ENCODE measurements around the gene PLEKHG5.

Gene PLEKHG5

DNA sequence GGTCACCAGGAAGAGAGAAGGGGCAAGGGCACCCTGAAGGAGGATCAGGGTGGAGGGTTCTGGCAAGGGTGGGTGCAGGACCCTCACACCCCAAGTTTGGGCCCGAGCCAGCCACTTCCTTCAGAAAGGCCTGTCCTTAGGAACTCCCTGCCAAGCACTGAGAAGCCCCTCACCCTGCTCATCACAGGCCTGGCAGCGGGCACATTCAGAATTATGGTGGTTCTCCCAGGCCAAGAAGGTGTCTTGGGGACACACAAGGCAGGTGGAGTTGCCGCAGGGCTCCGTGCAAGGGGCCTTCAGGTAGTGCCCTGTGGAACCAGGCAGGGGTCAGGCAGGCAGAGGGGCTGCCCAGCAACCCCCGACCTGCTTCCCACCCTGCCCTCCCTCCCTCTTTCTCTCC, 26.6 kb downstream of the PLEKHG5 start:
- no peaks in the 10 kb centered on the region for H3K36me3 ChIP-seq (ENCODE audit: insufficient read depth, low read length)
- no peak overlapping the region for H3K27ac ChIP-seq (ENCODE audit: low read depth, low read length, poor library complexity, severe bottlenecking)
- no peak overlapping the region for H3K4me3 ChIP-seq (ENCODE audit: low read depth, low read length, poor library complexity, severe bottlenecking)
- no peaks in the 10 kb centered on the region for H3K9me3 ChIP-seq (ENCODE audit: low read length)
- H3F3A ChIP-seq (ENCODE audit: insufficient read depth, low read length) = no peaks in the 10 kb centered on the region
- TF ChIP-seq, protein P1, sequence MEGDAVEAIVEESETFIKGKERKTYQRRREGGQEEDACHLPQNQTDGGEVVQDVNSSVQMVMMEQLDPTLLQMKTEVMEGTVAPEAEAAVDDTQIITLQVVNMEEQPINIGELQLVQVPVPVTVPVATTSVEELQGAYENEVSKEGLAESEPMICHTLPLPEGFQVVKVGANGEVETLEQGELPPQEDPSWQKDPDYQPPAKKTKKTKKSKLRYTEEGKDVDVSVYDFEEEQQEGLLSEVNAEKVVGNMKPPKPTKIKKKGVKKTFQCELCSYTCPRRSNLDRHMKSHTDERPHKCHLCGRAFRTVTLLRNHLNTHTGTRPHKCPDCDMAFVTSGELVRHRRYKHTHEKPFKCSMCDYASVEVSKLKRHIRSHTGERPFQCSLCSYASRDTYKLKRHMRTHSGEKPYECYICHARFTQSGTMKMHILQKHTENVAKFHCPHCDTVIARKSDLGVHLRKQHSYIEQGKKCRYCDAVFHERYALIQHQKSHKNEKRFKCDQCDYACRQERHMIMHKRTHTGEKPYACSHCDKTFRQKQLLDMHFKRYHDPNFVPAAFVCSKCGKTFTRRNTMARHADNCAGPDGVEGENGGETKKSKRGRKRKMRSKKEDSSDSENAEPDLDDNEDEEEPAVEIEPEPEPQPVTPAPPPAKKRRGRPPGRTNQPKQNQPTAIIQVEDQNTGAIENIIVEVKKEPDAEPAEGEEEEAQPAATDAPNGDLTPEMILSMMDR (IDR thresholded peaks at IDR 0.05; ENCODE audit: low read length) = no peak
- TF ChIP-seq EZH2 (IDR thresholded peaks at IDR 0.05; ENCODE audit: borderline replicate concordance, low read length) = no peak
- H3K4me2 ChIP-seq (ENCODE audit: low read length) = no peak overlapping the region
- H3K79me2 ChIP-seq (ENCODE audit: insufficient read depth, low read length) = no peaks in the 10 kb centered on the region
- H3K9ac ChIP-seq (ENCODE audit: low read length) = no peak overlapping the region
- H3K9me2 ChIP-seq (ENCODE audit: low read depth, low read length) = no peaks in the 10 kb centered on the region
- no peaks in the 10 kb centered on the region for H4K20me1 ChIP-seq (ENCODE audit: insufficient read depth, low read length)
- no peak overlapping the region for H2AFZ ChIP-seq (ENCODE audit: low read length)
- 0 out of 2 replicates have a peak, but pooled peaks cover 20% of the 10 kb centered on the region for H3K27me3 ChIP-seq (ENCODE audit: insufficient read depth, low read length)
- H3K4me1 ChIP-seq (ENCODE audit: insufficient read depth, low read length, severe bottlenecking) = peaks cover 9% of the 10 kb centered on the region

DNA sequence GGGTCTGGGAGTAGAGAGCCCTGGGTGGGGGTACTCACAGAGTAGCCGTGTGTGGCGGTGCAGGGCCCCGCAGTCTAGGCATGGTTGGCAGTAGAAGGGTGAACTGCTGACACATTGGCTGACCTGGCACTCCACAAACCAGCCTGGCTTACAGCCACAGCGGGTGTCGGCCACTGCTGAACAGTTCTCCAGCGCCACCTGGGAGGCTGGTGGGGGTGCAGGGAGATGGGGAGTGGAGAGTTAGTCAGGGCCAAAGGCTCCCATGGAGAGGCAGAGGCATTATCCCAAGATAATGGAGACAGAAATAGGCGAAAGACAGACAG, 27.0 kb downstream of the PLEKHG5 start:
- Histone ChIP-seq H3K4me2 (ENCODE audit: low read length) (no peak overlapping the region), H3K9me3 (ENCODE audit: low read length) (no peaks in the 10 kb centered on the region), H3F3A (ENCODE audit: insufficient read depth, low read length) (no peaks in the 10 kb centered on the region), H2AFZ (ENCODE audit: low read length) (no peak overlapping the region), H3K27ac (ENCODE audit: low read depth, low read length, poor library complexity, severe bottlenecking) (no peak overlapping the region), H3K4me1 (ENCODE audit: insufficient read depth, low read length, severe bottlenecking) (peaks cover 11% of the 10 kb centered on the region), H4K20me1 (ENCODE audit: insufficient read depth, low read length) (no peaks in the 10 kb centered on the region), H3K79me2 (ENCODE audit: insufficient read depth, low read length) (no peaks in the 10 kb centered on the region), H3K36me3 (ENCODE audit: insufficient read depth, low read length) (no peaks in the 10 kb centered on the region), H3K9ac (ENCODE audit: low read length) (no peak overlapping the region), H3K27me3 (ENCODE audit: insufficient read depth, low read length) (0 out of 2 replicates have a peak, but pooled peaks cover 20% of the 10 kb centered on the region), H3K4me3 (ENCODE audit: low read depth, low read length, poor library complexity, severe bottlenecking) (no peak overlapping the region), H3K9me2 (ENCODE audit: low read depth, low read length) (no peaks in the 10 kb centered on the region)
- TF ChIP-seq, protein P1 (IDR thresholded peaks at IDR 0.05; ENCODE audit: low read length) = no peak; the same call in 1 of the 2 replicates
- no peak for TF ChIP-seq EZH2 (IDR thresholded peaks at IDR 0.05; ENCODE audit: borderline replicate concordance, low read length)

DNA sequence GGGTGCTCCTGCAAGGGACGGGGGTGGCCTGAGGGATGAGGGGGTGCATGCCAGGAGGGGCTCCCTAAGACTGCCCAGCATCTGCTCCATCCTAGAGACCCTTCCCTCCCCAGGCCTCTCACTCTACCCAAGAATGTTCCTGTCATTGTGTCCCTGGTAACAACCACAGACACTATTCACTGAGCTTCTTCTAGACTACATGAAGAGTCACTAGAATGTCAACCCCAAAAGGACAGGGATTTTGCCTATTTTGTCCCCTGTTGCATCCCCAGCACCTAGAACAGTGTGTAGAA, 28.4 kb downstream of the PLEKHG5 start:
- Histone ChIP-seq H4K20me1 (ENCODE audit: insufficient read depth, low read length) (no peaks in the 10 kb centered on the region), H3K4me1 (ENCODE audit: insufficient read depth, low read length, severe bottlenecking) (peaks cover 11% of the 10 kb centered on the region), H3K4me3 (ENCODE audit: low read depth, low read length, poor library complexity, severe bottlenecking) (no peak overlapping the region), H3K36me3 (ENCODE audit: insufficient read depth, low read length) (no peaks in the 10 kb centered on the region), H3K79me2 (ENCODE audit: insufficient read depth, low read length) (no peaks in the 10 kb centered on the region), H3K27me3 (ENCODE audit: insufficient read depth, low read length) (0 out of 2 replicates have a peak, but pooled peaks cover 20% of the 10 kb centered on the region), H3K9me3 (ENCODE audit: low read length) (no peaks in the 10 kb centered on the region), H3F3A (ENCODE audit: insufficient read depth, low read length) (no peaks in the 10 kb centered on the region), H3K9ac (ENCODE audit: low read length) (no peak overlapping the region), H3K9me2 (ENCODE audit: low read depth, low read length) (no peaks in the 10 kb centered on the region), H2AFZ (ENCODE audit: low read length) (no peak overlapping the region), H3K4me2 (ENCODE audit: low read length) (no peak overlapping the region), H3K27ac (ENCODE audit: low read depth, low read length, poor library complexity, severe bottlenecking) (no peak overlapping the region)
- TF ChIP-seq EZH2 (IDR thresholded peaks at IDR 0.05; ENCODE audit: borderline replicate concordance, low read length) = no peak
- TF ChIP-seq, protein P1 (IDR thresholded peaks at IDR 0.05; ENCODE audit: low read length) = no peak
